Measurements from ENCODE around the gene BBIP1.

DNA sequence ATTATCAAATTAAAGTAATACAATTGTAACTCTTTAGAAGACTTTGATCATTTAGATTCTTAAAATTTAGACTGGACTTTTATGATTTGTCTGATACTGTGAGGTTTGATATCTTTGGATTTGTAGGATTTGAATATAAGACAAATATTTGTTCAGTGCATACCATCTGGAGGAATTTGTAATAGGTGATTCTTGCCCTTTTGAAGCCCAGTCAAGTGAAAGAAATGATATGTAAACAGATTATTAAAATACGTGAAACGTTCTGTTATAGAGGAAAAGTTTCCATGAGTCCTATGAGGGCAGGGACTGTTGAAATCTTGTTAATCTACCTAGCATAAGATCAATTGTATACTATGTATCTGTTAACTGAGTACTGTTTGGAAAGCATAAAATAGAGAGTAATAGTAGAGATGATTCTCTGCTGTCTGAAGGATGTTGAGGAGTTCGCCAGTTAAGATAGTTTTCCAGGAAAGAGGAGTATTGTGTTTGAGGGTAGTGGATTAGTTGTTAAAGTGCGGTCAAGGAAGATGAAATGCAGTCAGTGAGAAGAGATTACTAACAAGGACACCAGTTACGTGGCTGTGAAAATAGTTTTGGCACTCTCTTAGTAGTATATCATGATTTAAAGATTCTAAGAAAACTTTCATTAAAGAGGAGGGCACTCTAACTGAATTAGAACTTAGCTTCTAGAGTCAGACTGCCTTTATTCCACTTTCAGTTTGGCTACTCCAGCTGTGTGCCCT is 32.9 kb downstream of the BBIP1 start:
- TF ChIP-seq PATZ1 (CRISPR knock-in tag; IDR thresholded peaks at IDR 0.05; ENCODE audit: borderline replicate concordance), result no peak
- TF ChIP-seq, protein P1, sequence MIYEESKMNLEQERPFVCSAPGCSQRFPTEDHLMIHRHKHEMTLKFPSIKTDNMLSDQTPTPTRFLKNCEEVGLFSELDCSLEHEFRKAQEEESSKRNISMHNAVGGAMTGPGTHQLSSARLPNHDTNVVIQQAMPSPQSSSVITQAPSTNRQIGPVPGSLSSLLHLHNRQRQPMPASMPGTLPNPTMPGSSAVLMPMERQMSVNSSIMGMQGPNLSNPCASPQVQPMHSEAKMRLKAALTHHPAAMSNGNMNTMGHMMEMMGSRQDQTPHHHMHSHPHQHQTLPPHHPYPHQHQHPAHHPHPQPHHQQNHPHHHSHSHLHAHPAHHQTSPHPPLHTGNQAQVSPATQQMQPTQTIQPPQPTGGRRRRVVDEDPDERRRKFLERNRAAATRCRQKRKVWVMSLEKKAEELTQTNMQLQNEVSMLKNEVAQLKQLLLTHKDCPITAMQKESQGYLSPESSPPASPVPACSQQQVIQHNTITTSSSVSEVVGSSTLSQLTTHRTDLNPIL (CRISPR knock-in tag; IDR thresholded peaks at IDR 0.05; ENCODE audit: low read depth), result no peak
- TF ChIP-seq PPARA (CRISPR knock-in tag; IDR thresholded peaks at IDR 0.05; ENCODE audit: borderline replicate concordance), result no peak
- TF ChIP-seq CSDC2 (CRISPR knock-in tag; IDR thresholded peaks at IDR 0.05), result no peak
- no peak for TF ChIP-seq ZNF70 (CRISPR knock-in tag; IDR thresholded peaks at IDR 0.05)
- no peak for TF ChIP-seq TCF4 (CRISPR knock-in tag; IDR thresholded peaks at IDR 0.05; ENCODE audit: borderline replicate concordance)
- TF ChIP-seq ZFP3 (CRISPR knock-in tag; IDR thresholded peaks at IDR 0.05), result 0 out of 2 replicates have a peak, but pooled peaks have one; percentile 47
- TF ChIP-seq SNAI2 (CRISPR knock-in tag; IDR thresholded peaks at IDR 0.05), result no peak
- TF ChIP-seq, protein P2, sequence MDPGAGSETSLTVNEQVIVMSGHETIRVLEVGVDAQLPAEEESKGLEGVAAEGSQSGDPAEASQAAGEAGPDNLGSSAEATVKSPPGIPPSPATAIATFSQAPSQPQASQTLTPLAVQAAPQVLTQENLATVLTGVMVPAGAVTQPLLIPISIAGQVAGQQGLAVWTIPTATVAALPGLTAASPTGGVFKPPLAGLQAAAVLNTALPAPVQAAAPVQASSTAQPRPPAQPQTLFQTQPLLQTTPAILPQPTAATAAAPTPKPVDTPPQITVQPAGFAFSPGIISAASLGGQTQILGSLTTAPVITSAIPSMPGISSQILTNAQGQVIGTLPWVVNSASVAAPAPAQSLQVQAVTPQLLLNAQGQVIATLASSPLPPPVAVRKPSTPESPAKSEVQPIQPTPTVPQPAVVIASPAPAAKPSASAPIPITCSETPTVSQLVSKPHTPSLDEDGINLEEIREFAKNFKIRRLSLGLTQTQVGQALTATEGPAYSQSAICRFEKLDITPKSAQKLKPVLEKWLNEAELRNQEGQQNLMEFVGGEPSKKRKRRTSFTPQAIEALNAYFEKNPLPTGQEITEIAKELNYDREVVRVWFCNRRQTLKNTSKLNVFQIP (CRISPR knock-in tag; IDR thresholded peaks at IDR 0.05; ENCODE audit: borderline replicate concordance, low read depth), result no peak

Data from SK-N-SH treated with all-trans-retinoic acid at 6 μM for 48 hours (cell line).